H1 (cell line): Measurements from ENCODE around the gene ZNF488. TPM values are rescaled to one million over a fixed set of nuclear protein-coding genes. Genes with fewer than 3 reads are reported as not detected.

ENCODE experiments used
- GABPA ChIP-seq: IDR thresholded peaks from 2 replicates; pipeline ENCODE4 v1.6.1; 2011; ENCODE audit warnings: mild to moderate bottlenecking, low read length, moderate library complexity, borderline replicate concordance; ENCODE audit not compliant: insufficient read depth
- NANOG ChIP-seq: IDR thresholded peaks from 2 replicates; pipeline ENCODE4 v1.6.1; 2011; ENCODE audit warnings: low read length, low read depth, mild to moderate bottlenecking, inconsistent platforms; ENCODE audit not compliant: insufficient read depth, poor library complexity, severe bottlenecking
- RAD21 ChIP-seq, 2 experiments: IDR thresholded peaks in 1 of 2; conservative IDR thresholded peaks in 1 of 2; 2 replicates each; pipeline ENCODE4 v1.6.1; 2011; ENCODE audit warnings: low read depth in 2 of 2, low read length in 2 of 2, improper control_type of control experiment in 1 of 2, inconsistent platforms in 1 of 2, mild to moderate bottlenecking in 1 of 2, moderate library complexity in 1 of 2
- RXRA ChIP-seq: IDR thresholded peaks from 2 replicates; pipeline ENCODE4 v1.6.1; 2011; ENCODE audit warnings: low read depth, mild to moderate bottlenecking, low read length, moderate library complexity; ENCODE audit not compliant: insufficient read depth
- TAF7 ChIP-seq: optimal IDR thresholded peaks from 2 replicates; pipeline ENCODE3; 2011; ENCODE audit warnings: low read depth, mild to moderate bottlenecking, inconsistent platforms, low read length, moderate library complexity, borderline replicate concordance
- polyA plus RNA-seq, 7 experiments: library from polyadenylated mRNA; depleted of rRNA in 3 of 7; stranded (reverse) in 5 of 7; unstranded in 2 of 7; fragments of >200 nt in 5 of 7; fragments of 200-250 nt in 2 of 7; gene quantifications; 1 replicate in 5 of 7; 2 replicates in 1 of 7; 4 replicates in 1 of 7; pipeline versions ENCODE4 v1.2.1 to v1.2.3, GENCODE V29; 2011 to 2013; ENCODE audit warnings: missing spikeins in 2 of 7, mixed read lengths in 2 of 7
- total RNA-seq: library from RNA; stranded (reverse); fragmentation: NEBNext Ultra II Directional; extraction: Animal tissue kit (Norgen Biotek cat#: 25700); gene quantifications from 2 replicates; pipeline ENCODE4 v1.2.1, GENCODE V29; 2021

ZNF488 gene
- total and polyA plus RNA-seq, 2 of the 8 experiments (the other 6 are each of a cell fraction or from before 2014, with no cell fraction given): 7.9 to 11.4 TPM

GRCh38 chr10:47405857-47406547 is 21.9 kb upstream of the ZNF488 start (continued):
- no peak for TF ChIP-seq RXRA
- TF ChIP-seq GABPA: no peak
- no peak for TF ChIP-seq NANOG
- no peak for TF ChIP-seq RAD21 (IDR thresholded peaks at IDR 0.05 in 1 of 2, conservative IDR thresholded peaks at IDR 0.05 in 1 of 2; ENCODE audit: low read depth in 2 of 2, low read length in 2 of 2)
- TF ChIP-seq TAF7: no peak
